AG04449 (cell line): Measurements from ENCODE around the gene TWNK.

Experiments
- CTCF ChIA-PET: fragments of 350-600 bp; formaldehyde crosslinking; extraction: SDS; loops from one replicate; lab custom pipeline; 2021; ENCODE audit warnings: antibody characterized with exemption; lab: Yijun Ruan, JAX
- POLR2A ChIA-PET: fragments of 400-600, 350-600 bp; formaldehyde crosslinking; extraction: SDS; loops from one replicate; lab custom pipeline; 2020; ENCODE audit warnings: antibody characterized with exemption, inconsistent platforms; lab: Yijun Ruan, JAX
- DNase-seq: peaks from one replicate; pipeline ENCODE4 v3.0.0-alpha.2; 2010; ENCODE audit warnings: low read depth, low spot score
- H3K4me3 ChIP-seq: 2 replicates; pipeline ENCODE4 v1.5.1; 2011; ENCODE audit warnings: low read depth, mild to moderate bottlenecking, control low read depth, low read length
- CTCF ChIP-seq: IDR thresholded peaks from one replicate; pipeline ENCODE4 v1.5.1; 2011; ENCODE audit warnings: mild to moderate bottlenecking, moderate library complexity, low read length, control low read depth, inconsistent platforms; ENCODE audit not compliant: insufficient read depth; ENCODE audit errors: missing control alignments

TWNK gene

GRCh38 chr10:101035916-101036702, 48.8 kb downstream of the TWNK start:
- TF ChIP-seq CTCF: no peak
- ChIA-PET POLR2A (no interaction called here), CTCF (interaction anchor here (1.7 to 35.4 kb wide), 5 partner anchors 13 to 106 kb away, joined by 4 to 1481 read pairs (median 242); partner anchors contain the start of genes KAZALD1, LZTS2, MRPL43 and TWNK)
- no peak overlapping the region for H3K4me3 ChIP-seq
- no peak for DNase-seq

- CTCF ChIA-PET: interaction anchor here (2.4 to 35.4 kb wide), 4 partner anchors 19 to 105 kb away, joined by 8 to 1481 read pairs (median 288); partner anchors contain the start of genes KAZALD1, LZTS2, MRPL43 and TWNK
Measured at GRCh38 chr10:101036726-101037125, 49.4 kb downstream of the TWNK start.

GRCh38 chr10:101038484-101038883, 51.1 kb downstream of the TWNK start:
- CTCF ChIA-PET: interaction anchor here (1.0 to 35.4 kb wide), 5 partner anchors 0 to 44 kb away, joined by 3 to 1481 read pairs (median 333); partner anchors contain the start of genes KAZALD1, LZTS2, MRPL43 and PDZD7
- TF ChIP-seq CTCF: no peak
- POLR2A ChIA-PET: no interaction called here
- H3K4me3 ChIP-seq: no peak overlapping the region
- DNase-seq: no peak

More at GRCh38 chr10:101036726-101037125, 49.4 kb downstream of the TWNK start:
- POLR2A ChIA-PET: no interaction called here
- no peak for DNase-seq
- TF ChIP-seq CTCF: no peak
- H3K4me3 ChIP-seq: no peak overlapping the region

GRCh38 chr10:101040061-101040460, 52.7 kb downstream of the TWNK start:
- ChIA-PET CTCF (interaction anchor here (0.6 to 35.4 kb wide), 9 partner anchors 1 to 607 kb away, joined by 3 to 1481 read pairs (median 47); partner anchors contain the start of genes KAZALD1, LZTS2, MRPL43 and PDZD7), POLR2A (no interaction called here)
- H3K4me3 ChIP-seq: no peak overlapping the region
- no peak for DNase-seq
- TF ChIP-seq CTCF: no peak

- H3K4me3 ChIP-seq: no peak overlapping the region
- no peak for TF ChIP-seq CTCF
- ChIA-PET POLR2A (interaction anchor here (1.0 to 2.7 kb wide), 3 partner anchors 9 to 26 kb away, joined by 3 to 16 read pairs (median 9); partner anchors contain the start of gene KAZALD1), CTCF (interaction anchor here (1.1 to 35.4 kb wide), 13 partner anchors 2 to 572 kb away, joined by 3 to 1481 read pairs (median 5); partner anchors contain the start of genes KAZALD1, LZTS2, MRPL43 and PDZD7)
- no peak for DNase-seq
Measured at GRCh38 chr10:101040851-101041250, 53.5 kb downstream of the TWNK start.
